LNCaP clone FGC (cell line): ENCODE measurements around the gene MAPT.

Source experiments
- DNase-seq: peaks from one replicate; pipeline ENCODE4 v3.0.0-alpha.2; 2011; ENCODE audit warnings: low read depth
- H3K4me3 ChIP-seq: 2 replicates; pipeline ENCODE4 v1.5.1; 2011; ENCODE audit warnings: mild to moderate bottlenecking, low read depth, low read length, control low read depth
- TF ChIP-seq, protein P1 (sequence below): IDR thresholded peaks from 2 replicates; pipeline ENCODE4 v1.5.1; 2012; ENCODE audit warnings: mild to moderate bottlenecking; ENCODE audit not compliant: control insufficient read depth, insufficient read depth; ENCODE audit errors: extremely low read depth

Gene MAPT

DNA sequence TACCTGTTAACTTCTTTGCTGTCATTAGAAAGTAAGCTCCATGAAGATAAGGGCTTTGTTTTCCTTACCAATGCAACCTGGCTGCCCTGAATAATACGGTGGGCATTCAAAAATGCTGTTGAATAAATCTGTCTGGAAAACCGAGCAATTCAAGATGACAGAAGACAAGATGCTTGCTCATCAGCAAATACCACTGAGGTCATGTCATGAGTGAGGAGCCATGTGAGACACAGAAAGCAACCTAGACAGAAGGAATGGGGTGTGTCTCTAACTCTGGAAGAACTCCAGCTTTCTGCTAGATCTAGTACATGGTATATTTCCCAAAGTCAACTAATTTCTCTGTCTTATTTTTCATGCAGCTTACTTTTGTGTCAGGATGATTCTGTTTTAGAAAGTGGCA, 168.9 kb downstream of the MAPT start:
- H3K4me3 ChIP-seq: no peak overlapping the region
- DNase-seq: no peak
- TF ChIP-seq, protein P1, sequence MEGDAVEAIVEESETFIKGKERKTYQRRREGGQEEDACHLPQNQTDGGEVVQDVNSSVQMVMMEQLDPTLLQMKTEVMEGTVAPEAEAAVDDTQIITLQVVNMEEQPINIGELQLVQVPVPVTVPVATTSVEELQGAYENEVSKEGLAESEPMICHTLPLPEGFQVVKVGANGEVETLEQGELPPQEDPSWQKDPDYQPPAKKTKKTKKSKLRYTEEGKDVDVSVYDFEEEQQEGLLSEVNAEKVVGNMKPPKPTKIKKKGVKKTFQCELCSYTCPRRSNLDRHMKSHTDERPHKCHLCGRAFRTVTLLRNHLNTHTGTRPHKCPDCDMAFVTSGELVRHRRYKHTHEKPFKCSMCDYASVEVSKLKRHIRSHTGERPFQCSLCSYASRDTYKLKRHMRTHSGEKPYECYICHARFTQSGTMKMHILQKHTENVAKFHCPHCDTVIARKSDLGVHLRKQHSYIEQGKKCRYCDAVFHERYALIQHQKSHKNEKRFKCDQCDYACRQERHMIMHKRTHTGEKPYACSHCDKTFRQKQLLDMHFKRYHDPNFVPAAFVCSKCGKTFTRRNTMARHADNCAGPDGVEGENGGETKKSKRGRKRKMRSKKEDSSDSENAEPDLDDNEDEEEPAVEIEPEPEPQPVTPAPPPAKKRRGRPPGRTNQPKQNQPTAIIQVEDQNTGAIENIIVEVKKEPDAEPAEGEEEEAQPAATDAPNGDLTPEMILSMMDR: no peak

DNA sequence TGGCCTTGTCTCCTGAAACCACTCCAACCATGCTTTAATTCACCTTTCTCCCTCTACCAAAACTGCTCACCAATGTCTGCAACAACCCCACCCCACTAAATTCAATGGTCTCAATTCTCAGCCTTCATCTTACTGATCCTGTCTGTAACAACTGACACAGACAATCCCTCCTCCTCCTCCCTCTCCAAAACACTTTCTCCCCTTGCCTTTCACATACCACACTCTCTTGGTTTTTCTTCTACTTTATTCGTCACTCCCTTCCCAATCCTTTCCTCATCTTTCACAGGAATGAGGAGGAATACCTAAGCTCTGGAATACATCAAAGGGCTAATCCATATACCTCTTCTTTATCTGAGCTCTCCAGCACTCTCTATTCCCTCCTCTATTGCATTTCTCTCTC, 170.1 kb downstream of the MAPT start:
- TF ChIP-seq, protein P1: no peak
- no peak overlapping the region for H3K4me3 ChIP-seq
- DNase-seq: no peak

DNA sequence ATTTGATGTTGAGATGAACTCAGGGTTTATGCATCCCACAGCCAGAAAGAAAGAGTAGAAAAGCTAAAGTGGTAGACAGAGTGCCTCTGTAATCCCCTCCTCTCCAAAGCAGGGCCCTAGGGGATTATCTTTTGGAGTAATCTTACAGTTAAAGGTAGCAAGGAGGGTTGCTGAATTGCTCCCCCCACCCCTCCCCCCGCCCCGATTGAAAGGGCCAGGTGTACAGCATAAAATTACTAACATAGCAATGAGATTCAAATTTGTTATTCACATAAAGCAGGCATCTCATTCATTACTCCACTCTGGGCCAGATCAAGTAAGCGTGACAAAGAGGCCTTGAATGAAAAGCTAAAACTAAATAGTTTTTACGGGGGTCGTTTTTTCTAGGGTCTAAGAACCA, 177.4 kb downstream of the MAPT start:
- TF ChIP-seq, protein P1: no peak
- no peak for DNase-seq
- no peak overlapping the region for H3K4me3 ChIP-seq

DNA sequence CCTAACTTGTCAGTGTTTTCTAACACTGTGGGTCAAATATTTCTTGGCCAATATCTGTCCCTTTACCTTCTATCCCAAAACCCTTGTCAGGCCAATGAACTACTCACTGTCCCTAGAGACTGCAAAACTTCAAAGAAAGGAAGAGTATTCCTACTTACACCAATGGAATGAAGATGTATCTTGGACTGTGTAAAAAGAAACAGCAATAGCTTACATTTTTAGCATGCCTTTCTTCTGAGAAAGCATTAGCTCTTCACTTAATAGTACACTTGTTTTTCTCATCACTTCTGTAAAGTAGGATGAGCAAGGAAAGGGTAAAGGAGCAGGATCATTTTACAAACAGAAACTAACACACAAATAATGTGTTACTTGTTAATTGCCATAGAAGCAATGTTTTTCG, 178.6 kb downstream of the MAPT start:
- TF ChIP-seq, protein P1: no peak

DNA sequence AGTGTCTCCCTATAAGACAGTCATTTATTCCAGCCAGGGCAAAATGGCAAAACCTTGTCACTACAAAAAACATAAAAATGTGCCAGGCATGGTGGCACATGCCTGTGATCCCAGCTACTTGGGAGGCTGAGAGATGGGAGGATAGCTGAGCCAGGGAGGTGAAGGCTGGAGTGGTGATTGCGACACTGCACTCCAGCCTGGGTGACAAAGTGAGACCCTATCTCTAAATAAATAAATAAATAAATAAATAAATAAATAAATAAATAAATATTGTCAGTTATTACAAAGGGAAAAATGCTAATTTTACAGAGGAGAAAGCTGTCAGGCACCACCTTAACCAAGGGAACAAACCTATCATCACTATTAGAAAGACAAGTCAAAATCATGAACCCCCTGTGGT, 180.2 kb downstream of the MAPT start:
- DNase-seq: no peak

More for the DNA sequence above, 178.6 kb downstream of the MAPT start:
- no peak overlapping the region for H3K4me3 ChIP-seq
- no peak for DNase-seq

More for the DNA sequence above, 180.2 kb downstream of the MAPT start:
- H3K4me3 ChIP-seq: no peak overlapping the region
- TF ChIP-seq, protein P1: no peak
